Globus pallidus (tissue), 1 donor: Measurements from ENCODE around the gene CFD.
"Not testable (repeated sequence)": the region's sequence is repeated elsewhere in the genome, so short reads cannot be mapped to it uniquely, and the experiment has no call there.

Experiments used
- DNase-seq: peaks from one replicate; pipeline ENCODE4 v3.0.0-alpha.2; 2015; ENCODE audit warnings: low spot score

Gene CFD

GRCh38 chr19:871446-872265, 12.2 kb downstream of the CFD start:
- no peak for DNase-seq

- no peak for DNase-seq
Observed at GRCh38 chr19:872266-872951, 12.9 kb downstream of the CFD start.

DNA sequence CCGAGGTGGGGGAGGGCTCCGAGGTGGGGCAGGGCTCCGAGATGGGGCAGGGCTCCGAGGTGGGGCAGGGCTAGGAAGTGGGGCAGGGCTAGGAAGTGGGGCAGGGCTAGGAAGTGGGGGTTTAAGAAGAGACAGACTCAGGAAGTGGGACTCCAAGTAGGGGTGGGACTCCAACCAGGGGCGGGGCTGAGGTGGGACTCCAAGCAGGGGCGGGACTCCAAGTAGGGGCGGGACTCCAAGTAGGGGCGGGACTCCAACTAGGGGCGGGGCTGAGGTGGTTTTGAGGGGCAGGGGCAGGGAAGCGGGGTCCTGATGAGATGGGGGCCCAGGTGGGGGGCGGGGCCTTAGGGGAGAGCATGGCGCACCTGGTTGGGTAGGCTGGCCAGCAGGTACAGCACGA, 13.6 kb downstream of the CFD start:
- DNase-seq: no peak

GRCh38 chr19:873561-874041, 14.1 kb downstream of the CFD start:
- no peak for DNase-seq

DNA sequence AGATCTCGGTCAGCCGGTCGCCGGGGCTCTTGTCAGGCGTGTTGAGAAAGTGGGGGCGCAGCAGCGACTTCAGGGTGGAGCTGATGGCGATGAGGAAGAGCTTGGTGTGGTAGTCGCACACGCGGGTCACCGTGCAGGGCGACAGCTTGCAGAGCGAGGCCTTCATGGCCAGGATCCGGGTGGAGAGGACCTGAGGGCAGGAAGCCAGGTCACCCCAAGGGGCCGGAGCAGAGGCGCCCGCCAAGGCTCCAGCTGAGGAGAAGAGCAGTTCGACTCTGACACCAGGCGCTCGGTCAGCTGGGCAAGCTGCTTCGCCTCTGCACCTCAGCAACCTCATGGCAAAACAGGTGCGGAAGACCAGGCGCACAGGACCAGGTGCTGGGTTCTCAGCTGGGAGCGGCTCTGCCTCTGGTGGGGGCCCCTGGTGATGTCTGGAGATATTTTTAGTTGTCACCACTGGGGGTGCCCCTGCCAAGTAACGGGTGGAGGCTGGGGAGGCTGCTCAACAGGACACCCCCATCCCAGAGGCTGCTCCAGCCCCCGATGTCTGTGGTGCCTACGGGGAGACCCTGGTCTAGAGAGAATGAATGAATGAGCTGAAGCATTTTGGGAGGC, 15.9 kb downstream of the CFD start:
- no peak for DNase-seq

DNA sequence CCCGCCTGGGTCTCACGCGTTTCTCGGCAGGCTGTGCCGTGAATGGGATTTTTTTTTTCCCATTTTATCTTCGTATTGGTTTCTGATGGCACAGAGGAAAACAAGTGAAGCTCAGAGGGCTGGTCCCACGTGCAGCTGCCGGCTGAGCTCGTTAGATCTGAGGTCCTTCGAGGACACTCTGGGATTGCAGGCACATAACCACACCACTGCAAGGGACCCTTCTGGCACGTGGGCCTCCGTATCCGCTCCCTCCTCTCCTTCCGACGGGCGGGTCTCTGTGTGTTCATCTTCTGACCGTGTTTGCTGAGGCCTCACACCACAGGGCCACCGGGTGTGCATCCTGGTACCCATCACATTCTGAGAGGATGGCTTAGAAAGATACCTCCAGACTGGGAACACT, 16.6 kb downstream of the CFD start:
- DNase-seq: no peak

DNA sequence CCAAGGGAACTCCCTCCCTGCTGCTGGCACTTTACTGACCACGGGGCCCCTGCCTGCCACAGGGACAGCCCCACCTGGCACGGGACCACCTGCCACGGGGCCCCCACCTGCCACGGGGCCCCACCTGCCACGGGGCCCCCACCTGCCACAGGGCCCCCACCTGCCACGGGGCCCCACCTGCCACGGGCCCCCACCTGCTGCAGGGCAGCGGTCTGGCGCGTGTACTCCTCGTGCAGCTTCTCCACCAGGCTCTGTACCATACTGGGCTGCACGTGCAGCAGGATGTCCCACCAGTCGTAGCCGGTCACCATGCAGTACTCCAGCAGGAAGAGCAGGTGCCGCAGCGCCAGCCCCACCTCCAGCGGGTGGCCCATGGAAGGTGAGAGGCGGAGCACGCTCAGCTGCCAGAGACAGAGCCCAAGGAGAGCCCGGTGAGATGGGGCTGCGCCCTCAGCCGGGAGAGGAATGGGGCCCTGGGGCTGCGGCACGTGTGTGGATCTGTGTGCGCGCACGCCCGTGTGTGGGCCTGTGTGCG, 17.4 kb downstream of the CFD start:
- no peak for DNase-seq

DNA sequence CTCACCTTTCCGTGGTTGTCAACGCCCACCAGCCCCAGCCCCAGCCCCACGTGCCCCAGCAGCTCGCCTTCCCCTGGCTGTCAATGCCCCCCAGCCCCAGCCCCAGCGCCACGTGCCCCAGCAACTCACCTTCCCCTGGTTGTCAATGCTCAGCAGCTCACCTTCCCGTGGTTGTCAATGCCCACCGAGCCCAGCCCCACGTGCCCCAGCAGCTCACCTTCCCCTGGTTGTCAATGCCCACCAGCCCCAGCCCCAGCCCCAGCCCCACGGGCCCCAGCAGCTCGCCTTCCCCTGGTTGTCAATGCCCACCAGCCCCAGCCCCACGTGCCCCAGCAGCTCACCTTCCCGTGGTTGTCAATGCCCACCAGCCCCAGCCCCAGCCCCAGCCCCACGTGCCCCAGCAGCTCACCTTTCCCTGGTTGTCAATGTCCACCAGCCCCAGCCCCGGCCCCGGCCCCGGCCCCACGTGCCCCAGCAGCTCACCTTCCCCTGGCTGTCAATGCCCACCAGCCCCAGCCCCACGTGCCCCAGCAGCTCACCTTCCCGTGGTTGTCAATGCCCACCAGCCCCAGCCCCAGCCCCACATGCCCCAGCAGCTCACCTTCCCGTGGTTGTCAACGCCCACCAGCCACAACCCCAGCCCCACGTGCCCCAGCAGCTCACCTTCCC, 18.7 kb downstream of the CFD start:
- not testable (repeated sequence) for DNase-seq

- DNase-seq: not testable (repeated sequence)
Observed at GRCh38 chr19:878751-879561, 19.5 kb downstream of the CFD start.

DNA sequence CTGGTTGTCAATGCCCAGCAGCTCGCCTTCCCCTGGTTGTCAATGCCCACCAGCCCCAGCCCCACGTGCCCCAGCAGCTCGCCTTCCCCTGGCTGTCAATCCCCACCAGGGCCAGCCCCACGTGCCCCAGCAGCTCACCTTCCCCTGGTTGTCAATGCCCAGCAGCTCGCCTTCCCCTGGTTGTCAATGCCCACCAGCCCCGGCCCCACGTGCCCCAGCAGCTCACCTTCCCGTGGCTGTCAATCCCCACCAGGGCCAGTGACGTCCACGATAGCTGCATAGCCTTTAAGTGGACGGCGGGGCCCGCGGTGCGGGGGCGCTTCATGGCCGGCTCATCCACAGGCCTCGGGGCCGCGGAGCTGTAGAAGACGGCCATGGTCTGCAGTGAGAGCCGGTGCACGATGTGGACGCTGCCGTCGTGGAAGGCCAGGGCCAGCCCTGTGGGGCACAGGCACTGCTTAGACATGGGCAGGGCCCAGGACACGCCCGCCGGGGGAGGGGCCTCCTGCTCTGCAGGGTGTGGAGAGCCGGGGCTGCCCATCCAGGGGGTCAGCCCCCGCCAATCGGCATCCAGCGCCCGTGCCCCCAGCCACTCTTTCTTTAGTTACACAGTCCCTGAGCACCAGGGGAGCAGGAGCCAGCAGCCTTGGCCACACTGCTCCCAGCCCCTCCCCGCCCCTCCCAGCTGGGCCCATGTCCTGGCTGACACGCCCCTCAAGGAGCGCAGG, 20.4 kb downstream of the CFD start:
- no peak for DNase-seq

GRCh38 chr19:881385-882071, 22.1 kb downstream of the CFD start:
- no peak for DNase-seq

DNA sequence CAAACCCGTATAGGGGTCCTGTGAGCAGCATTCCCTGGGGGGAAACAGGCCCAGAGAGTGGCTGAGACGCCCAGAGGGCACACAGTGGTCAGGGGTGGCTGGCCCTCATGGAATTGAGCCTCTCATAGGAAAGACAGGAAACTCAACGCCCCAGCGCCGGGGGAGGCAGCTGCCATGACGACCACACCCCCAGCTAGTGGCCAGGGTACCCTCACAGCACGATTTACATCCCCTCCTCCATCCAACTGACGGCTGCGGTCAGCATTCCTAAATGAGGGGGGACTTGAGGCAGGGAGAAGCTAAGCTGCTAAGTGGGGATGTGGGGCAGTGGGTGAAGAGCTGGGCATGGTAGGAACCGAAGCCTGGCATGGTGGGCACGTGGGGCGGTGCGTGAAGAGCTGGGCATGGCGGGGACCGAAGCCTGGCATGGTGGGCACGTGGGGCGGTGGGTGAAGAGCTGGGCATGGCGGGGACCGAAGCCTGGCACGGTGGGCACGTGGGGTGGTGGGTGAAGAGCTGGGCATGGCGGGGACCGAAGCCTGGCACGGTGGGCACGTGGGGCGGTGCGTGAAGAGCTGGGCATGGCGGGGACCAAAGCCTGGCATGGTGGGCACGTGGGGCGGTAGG, 23.5 kb downstream of the CFD start:
- DNase-seq: no peak

GRCh38 chr19:883661-884211, 24.3 kb downstream of the CFD start:
- no peak for DNase-seq

DNA sequence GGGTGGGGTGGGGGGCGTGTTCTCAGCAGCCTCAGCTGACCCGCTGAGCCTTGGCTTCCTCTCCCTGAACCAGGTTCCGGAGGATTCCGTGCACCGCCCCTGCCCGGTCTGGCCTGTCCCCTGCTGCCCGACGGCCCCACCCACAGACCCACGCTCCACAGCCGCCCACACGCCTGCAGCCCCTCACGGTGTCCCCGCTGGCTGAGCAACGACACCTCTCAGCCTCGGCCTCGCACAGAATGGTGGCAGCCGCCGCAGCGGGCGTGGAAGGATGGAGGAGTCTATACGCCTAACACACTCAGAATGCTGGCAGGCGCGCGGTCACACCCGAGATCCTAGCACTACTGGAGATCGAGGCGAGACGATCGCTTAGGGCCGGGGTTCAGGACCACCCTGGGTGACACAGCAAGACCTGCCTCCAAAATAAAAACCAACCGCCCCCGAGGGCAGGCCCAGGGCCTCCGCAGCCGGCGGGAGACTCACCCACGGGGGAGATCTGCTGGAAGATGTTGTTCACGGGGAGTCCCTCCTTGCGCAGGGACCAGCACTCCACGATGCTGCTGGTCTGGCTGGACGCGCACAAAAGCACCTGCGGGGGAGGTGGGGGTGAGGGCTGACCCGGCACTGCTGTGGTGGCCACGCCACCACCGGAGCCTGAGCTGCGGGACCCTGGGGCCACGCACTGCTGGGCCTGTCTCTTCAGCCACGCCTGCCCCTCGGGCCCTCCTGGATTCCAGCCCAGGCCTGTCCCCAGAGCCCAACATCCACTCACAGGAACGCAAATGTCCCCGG, 25.2 kb downstream of the CFD start:
- no peak for DNase-seq

- no peak for DNase-seq
Observed at GRCh38 chr19:885536-886224, 26.2 kb downstream of the CFD start.

DNA sequence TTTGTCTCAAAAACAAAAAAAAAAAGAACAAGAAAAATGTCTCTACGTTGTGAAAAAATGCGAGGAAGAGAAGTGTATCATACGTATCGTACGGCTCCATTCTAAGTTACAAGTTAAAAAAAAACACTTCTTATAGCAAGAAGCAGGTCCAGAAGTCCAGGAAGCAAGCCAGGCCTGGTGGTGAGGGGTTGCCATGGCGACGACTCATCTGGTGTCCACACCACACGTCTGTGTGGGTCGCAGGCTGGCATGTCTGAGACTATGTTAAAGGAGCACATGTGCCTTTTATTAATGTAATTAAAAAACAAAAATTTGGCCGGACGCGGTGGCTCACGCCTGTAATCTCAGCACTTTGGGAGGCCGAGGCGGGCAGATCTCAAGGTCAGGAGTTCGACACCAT, 27.6 kb downstream of the CFD start:
- no peak for DNase-seq

- no peak for DNase-seq
Observed at GRCh38 chr19:887599-887998, 28.1 kb downstream of the CFD start.
